Inflammatory macrophage treated with lipopolysaccharide for 4 hours (primary cell): Measurements from ENCODE around the gene TBX19.
"Not testable (repeated sequence)": the region's sequence is repeated elsewhere in the genome, so short reads cannot be mapped to it uniquely, and the experiment has no call there.

Experiments used
- DNase-seq: peaks from one replicate; pipeline ENCODE4 v3.0.0-alpha.2; 2020

TBX19 gene

DNA sequence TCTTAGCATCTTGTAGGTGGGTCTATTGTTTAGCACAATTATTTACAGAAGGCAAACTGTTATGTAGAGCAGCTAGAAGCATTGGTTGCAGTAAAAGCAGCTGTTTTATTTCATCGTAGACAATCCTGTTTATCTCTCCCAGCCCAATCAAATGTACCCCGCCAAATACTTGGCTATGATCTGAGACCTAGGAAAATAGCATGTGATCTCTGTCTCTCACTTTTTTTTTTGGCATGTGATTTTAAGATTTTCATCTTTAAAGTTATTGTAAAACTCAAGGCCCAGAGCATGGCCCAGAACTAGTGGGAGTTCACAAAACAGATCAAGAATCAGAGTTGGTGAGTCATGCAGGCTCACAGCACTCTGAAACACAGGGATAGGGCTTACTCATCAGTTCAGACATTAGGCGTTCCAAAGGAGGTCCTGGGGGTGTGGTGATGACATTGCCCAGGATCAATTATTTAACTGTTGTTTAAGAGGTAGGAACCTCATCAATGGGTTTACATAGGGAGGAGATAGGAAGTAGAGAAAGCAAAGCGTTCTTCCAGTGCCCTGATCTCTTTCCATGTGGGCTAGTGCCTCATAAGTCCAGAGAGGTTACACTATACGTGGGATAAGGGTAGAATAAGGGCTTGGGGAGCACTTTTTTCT, 40.2 kb downstream of the TBX19 start:
- DNase-seq = no peak

DNA sequence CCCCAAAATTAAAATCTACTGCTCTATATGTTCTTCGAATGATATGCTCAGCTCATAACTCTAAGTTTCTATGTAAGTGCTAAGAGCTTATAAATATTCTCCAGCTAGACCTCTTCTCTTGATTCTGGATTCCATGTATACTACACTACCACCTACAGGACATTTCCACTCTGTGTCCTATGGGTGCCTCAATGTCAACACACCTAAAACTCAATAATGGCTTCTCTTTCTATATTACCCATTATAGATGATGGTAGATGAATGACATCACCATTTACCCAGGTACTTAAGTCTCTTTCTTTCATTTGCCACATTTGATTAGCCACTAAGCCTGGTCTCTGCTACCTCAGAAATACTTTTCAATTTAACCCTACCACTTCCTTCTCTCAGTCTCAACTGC, 41.3 kb downstream of the TBX19 start:
- no peak for DNase-seq

DNA sequence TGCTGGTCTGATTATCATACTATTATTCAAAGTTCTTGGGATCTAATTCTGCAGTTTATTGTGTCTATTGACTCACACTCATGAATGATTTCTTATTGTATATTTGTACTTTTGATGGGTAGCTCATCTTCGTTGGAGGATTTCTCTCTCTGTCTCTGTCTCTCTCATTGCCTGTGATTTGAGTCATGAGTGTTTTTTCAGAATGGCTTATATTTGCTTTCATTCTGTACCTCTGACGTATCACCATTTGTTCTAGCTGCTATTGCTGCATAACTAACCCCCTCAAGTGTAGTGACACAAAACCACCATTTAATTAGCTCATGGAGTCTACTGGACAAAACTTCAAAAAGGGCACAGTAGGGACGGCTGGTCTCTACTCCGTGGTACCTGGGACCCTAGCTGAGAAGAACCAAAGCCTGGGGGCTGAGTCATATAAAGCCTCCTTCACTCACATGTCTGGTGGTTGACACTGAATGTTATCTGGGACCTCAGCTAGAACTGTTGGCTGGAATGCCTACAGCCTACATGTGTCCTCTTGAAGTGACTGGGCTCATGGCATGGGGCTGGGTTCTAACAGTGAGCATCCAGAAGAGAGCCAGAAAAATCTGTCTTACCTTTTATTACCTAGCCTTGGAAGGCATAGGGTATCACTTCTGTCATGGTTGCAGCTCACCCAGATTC, 44.2 kb downstream of the TBX19 start:
- no peak for DNase-seq

DNA sequence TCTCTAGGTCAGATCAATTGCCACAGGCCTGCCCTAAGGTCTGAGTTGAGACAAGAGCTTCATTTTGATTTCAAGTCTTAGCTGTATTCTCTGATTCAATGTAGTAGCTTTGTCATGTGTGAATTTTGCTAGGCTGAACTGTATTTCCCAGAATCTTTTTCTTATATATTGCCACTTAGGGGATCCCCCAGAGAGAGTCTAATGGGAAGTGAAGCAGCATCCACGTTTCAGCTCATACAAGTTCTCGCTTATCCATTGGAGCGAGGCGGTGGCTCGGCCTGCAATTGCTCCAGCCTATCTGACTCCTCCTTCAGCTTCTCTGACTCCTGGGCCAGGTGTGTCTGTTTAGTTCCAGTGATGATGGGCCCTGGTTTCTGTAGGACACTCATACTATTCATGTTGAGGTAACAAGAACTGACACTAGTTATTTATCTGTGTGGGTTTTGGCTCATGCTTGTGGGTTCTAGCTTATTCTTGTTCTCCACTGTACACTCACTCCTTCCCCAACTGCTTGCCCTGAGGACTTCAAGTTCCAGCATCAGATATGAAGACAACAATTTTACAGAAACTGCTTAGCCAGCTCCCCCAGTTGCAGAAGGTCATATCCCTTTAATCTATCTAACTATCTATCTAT, 48.2 kb downstream of the TBX19 start:
- DNase-seq = no peak

DNA sequence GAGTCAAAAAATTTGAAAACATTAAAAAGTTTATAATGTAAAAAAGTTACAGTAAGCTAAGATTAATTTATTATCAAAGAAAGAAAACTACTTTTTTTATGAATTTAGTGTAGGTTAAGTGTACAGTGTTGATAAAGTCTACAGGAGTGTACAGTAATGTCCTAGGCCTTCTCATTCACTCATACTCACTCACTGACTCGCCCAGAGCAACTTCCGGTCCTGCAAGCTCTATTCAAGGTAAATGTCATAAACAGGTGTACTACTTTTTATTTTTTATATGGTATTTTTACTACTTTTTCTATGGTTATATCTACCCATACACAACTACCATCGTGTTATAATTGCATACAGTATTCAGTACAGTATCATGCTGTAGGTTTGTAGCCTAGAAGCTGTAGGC, 49.6 kb downstream of the TBX19 start:
- DNase-seq = no peak

DNA sequence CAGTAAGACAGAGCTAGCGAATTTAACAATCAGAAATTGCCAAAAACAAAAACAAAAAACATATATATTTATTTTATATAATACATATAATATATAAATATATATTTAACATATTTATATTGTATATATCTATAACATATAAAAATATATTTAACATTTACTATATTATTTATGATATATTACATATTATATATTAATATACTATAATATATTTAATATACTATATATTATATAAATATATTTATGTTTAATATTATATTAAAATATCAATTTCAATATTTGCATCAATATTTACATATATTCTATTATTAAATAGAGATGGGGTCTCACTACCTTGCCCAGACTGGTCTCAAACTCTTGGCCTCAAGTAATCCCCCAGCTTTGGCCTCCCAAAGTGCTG, 50.9 kb downstream of the TBX19 start:
- no peak for DNase-seq

DNA sequence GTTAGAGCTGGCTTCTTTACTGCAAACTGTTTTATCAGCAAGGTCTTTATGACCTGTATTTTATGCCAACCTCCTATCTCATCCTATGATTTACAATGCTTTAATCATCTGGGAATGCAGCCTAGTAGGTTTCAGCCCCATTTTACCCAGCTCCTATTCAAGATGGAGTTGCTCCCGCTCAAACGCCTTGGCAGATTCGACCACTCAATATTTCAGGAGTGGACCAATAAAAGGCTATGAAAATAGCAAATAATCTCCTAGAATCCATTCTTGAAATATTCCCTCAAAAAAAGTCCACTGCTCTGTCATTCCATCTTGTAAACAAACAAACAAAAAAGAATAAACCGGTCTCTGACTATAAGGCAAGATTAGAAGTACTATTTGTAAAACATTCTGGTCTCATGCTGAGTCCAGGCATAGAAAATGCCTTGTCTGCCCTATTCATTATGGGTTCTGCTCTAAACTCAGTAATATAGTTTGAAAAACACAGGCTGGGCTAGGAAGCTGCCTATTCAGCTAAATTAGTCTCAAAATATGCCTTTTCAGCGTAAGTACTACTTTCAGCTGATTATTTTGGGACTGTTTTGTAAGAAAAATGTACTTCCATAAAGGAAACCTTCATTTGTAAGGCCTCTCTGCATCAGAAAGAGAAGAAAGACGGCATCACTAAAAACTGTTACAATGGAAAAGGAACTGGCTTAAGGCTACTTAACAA, 53.0 kb downstream of the TBX19 start:
- no peak for DNase-seq

DNA sequence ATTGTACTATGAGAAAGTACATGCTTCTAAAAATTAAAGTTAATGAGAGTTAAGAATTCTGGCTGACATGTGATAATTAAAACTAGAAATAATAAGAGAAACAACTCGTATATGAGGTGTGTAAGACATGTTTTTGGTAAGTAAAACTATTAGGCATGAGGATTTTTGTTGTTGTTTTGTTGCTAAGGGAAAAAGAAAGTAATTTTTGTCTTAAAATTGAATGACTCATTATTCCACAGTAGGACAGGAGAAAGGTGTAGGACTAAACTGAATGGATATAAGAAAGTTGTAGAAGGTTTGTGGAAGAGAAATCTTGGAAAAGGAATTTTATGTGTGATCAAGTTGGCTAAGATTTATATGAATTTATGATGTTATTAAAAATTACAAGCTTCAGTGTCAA, 54.8 kb downstream of the TBX19 start:
- DNase-seq = peak; percentile 32

DNA sequence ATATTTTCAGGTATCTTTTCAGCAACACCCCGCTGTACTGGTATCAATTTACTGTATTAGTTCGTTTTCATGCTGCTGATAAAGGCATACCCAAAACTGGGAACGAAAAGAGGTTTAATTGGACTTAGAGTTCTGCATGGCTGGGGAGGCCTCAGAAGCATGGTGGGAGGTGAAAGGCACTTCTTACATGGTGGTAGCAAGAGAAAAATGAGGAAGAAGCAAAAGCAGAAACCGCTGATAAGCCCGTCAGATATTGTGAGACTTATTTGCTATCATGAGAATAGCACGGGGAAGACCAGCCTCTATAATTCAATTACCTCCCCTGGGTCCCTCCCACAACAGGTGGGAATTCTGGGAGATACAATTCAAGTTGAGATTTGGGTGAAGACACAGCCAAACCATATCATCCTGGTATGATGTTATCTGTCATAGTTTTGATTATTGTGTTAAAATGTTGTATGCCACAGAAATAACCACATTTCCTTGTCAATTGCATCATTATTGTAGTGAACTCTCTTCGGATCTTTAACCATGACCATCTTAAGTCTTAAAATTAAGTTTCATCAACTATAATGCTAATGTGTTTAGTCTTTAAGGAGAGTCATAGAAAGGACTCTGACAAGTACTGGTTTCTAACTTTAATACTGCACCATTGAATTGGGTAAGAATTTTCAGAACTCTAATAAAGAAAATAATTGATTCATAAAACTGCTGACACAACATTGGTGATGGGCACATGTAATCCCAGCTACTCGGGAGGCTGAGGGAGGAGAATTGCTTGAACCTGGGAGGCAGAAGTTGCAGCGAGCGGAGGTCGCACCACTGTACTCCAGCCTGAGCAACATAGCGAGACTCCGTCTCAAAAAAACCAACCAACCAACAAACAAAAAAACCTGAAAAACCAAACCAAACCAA, 58.2 kb downstream of the TBX19 start:
- no peak for DNase-seq

DNA sequence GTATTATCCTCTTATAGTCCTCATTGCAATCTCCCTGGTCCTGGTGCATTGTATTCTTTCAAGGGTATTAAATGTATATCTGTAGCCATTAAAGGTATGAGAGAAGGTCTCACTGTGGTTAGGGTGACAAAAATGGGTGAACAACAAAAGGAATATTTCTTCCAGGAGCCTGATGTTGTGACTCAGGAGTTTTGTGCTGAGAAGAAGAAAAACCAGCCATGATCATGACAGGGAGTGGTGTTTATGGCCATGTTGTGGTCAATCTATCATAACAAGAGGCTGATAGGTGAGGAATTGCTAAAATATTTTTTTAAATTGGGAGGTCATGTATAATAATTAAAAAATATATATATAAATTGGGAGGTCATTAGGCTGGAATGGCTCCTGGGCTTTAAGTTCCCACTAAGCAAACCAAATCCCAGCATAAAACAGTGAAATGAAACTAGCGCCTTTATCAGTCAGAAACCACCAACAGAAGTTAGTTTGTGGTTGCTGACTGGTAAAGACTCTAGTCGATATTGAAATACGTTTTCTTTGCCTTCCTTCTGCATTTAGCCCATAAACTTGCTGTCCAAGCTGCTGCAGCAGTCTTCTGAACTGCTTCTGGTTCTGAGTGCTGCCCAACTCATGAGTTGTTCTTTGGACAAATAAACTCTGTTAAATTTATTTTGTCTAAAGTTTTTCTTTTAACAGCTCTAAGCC, 60.3 kb downstream of the TBX19 start:
- peak; percentile 59 for DNase-seq

DNA sequence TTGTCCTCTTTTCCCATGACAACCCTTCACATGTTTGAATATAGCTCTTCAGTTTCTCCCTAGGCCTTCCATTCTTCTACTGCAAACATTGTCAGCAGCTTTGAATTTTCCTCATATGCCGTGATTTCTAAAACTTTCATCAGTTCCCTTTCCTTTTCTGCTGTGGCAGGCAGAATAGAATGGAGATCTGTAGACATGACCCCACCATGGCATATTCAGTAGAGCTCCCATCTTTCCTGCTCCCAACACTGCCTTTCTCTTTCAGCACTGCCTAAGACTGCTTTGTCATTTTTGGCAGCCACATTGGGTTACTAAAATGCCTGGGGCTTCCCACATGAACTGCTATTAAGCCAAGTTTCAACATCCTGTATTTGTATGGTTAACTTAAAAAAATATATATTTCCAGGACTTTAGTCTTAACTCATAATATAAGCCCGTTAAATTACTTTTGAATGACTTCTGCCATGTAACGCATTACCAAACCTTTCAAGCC, 60.9 kb downstream of the TBX19 start:
- peak; percentile 54 for DNase-seq

DNA sequence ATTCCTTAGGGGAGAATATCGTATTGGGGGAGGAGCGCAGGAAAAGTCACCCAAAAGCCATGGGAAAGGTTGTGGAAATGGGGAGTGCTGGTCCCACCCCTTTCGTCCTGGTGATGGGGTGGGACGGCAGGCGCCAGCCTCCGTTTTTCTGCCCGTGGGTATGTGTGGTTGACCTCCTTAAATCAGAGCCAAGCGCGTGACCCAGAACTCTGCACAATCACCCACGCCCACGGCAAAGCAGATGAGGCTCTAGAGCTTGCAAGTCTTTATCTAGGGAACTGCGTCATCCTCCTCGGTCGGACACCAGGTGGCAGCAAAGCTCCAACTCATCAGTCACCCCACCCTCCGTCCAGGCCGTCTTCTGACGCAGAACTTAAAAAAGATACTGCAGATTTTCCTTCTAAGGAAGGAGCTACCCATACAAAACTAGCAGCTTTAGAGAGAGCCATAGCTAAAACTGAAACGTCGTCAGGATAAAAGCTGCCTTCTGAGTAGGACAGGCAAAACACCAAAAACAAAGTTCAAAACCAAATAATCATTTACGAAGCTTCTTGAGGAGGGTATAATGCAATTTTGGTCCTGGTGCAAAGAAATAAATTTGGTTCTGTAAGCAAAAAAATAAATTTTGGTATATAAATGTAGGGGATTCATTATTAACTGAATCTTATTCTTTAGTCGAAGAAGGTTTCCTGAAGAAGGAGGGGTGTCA, 62.0 kb downstream of the TBX19 start:
- DNase-seq = peak; percentile 95

DNA sequence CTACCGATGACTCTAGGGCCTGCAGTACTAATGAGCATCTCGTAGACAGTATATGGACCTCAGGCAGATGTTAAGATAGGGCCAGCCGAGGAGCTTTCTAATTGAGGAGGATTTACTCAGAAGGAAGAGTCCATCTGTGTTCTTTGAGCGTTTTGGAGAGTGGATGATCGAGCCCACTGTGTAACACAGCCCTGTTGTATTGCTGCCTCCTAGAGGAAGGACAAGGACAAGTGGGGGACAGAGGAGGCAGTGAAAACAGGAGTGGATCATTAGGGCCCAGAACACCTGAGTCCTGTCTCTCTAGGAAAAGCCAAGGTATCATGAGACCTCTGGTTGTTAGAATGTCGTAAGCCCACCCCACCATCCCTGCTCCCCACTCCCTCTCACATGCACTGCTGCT, 62.9 kb downstream of the TBX19 start:
- DNase-seq = no peak

DNA sequence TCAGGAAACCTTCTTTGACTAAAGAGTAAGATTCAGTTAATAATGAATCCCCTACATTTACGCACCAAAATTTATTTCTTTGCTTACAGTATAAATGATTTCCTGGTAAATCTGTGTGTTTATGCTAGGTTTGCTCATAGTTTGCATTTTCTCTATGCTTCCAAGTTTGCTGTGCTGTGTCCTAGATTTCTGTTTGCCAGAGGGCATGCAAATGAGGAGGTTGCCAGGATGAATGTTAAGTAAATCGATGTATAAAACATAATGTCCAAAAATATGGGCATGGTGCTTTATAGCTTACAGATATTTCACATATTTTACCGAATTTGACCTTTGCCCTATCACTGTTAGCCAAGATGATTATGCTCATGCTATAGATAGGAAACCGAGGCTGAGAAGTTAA, 63.8 kb downstream of the TBX19 start:
- no peak for DNase-seq

DNA sequence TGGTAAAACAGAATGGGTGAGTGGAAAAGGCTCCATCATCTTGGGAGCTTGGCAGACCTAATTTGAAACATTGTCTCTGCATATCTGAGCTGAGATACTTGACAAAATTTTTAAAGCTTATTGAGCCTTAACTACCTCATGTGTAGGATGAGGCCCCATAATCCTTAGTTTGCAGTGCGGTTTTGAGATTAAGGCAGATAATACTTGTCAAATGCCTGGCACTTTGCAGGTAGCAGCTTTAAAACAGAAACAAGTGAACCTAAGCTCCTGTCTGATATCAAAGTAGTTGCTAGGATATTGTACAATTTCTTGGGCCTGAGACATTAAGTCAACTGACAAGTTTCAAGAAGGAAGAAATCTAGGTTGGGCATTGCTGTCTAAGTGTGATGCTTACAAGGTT, 65.3 kb downstream of the TBX19 start:
- DNase-seq = no peak

DNA sequence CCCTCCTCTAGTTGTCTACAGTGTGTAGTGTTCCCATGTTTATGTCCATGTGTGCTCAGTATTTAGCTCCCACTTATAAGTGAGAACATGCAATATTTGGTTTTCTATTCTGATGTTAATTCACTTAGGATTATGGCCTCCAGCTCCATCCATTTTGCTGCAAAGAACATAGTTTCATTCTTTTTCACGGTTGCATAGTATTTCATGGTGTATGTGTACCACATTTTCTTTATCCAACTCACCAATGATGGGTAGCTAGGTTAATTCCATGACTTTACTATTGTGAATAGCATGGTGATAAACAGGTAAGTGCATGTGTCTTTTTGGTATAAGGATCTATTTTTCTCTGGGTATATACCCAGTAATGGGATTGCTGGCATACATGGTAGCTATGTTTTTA, 67.0 kb downstream of the TBX19 start:
- no peak for DNase-seq

DNA sequence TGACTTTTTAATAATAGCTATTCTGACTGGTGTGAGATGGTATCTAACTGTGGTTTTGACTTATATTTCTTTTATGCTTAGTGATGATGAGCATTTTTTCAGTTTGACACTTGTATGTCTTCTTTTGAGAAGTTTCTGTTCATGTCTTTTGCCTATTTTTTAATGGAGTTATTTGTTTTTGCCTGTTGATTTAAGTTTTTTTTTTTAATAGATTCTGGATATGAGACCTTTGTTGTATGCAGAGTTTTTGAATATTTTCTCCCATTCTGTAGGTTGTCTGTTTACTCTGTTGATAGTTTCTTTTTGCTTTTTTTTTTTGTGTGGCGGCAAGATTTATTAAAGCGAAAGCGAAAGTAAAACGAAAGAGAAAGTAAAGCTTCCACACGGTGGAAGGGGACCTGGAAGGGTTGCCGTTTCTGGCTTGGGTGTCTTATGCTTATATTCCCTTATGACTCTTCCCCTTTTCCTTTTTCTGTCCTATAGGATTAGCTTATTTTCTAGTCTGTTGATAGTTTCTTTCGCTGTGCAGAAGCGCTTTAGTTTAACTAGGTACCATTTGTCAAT, 67.6 kb downstream of the TBX19 start:
- peak; percentile 78 for DNase-seq

DNA sequence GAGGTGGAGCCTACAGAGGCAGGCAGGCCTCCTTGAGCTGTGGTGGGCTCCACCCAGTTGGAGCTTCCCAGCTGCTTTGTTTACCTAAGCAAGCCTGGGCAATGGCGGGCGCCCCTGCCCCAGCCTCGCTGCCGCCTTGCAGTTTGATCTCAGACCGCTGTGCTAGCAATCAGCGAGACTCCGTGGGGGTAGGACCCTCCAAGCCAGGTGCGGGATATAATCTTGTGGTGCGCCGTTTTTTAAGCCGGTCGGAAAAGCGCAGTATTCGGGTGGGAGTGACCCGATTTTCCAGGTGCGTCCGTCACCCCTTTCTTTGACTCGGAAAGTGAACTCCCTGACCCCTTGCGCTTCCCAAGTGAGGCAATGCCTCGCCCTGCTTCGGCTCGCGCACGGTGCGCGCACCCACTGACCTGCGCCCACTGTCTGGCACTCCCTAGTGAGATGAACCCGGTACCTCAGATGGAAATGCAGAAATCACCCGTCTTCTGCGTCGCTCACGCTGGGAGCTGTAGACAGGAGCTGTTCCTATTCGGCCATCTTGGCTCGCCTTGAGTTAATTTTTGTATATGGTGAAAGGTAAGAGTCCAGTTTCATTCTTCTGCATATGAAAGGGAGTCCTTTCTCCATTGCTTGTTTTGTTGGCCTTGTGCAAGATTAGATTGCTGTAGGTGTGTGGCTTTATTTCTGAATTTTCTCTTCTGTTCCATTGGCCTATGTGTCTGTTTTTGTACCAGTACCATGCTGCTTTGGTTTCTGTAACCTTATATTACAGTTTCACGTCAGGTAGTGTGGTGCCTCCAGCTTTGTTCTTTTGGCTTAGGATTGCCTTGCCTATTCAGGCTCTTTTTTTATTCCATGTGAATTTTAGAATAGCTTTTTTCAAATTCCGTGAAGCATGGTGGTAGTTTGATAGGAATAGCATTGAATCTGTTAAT, 73.9 kb downstream of the TBX19 start:
- not testable (repeated sequence) for DNase-seq

DNA sequence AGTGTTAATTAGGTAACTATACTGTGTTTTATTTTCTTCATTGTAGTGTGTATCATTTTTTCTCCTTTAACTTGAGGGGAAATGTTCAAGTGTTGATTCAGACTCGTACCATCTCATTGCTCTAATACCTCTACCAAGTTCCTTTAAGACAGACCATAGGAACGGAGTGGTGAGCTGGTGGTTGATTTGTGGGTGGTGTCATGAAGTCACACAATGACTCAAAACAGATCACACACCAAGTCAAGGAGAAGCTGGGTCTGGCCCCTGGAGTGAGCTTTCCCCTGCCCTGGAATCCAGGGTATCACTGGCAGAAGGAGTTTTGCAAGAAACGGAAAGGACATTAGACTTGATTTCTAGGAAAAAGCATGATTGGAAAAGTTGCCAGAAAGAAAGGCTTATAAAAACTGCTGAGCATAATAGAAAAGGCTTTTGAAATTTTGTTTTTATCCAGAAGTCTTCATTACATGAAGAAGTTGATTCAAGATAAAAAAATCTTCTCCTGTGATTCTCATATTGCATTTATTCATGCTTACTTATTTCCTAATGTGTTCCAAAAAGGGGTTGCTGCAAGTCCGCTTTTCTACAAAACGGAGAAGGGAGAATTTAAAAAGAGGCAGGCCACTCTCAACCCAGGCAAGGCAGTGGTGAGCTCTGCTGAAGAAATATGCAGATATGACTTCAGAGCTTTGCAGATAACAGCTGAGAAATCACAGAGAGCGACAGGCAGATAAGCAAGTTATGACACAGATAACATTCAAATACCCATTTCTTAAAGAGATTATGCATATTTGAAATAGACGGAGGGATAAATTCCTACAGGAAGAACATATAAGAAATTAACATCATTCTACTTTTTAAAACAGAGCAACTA, 79.7 kb downstream of the TBX19 start:
- DNase-seq = peak; percentile 11
